H9 (cell line): ENCODE data around the gene NKD2. TPM values are rescaled to one million over a fixed set of nuclear protein-coding genes. Genes with fewer than 3 reads are reported as not detected.

ENCODE experiments used
- DNase-seq: peaks from one replicate; pipeline ENCODE4 v3.0.0-alpha.2; 2017
- H2AFZ ChIP-seq: one replicate; pipeline ENCODE4 v1.6.1; 2013; ENCODE audit warnings: mild to moderate bottlenecking, low read length, control low read depth, moderate library complexity
- H2AK5ac ChIP-seq: 2 replicates; pipeline ENCODE4 v1.6.1; 2013; ENCODE audit warnings: low read length, control low read depth, mixed read lengths; ENCODE audit not compliant: insufficient read length
- H2BK120ac ChIP-seq: one replicate; pipeline ENCODE4 v1.6.1; 2013; ENCODE audit warnings: low read depth, mild to moderate bottlenecking, low read length, control low read depth, inconsistent platforms; ENCODE audit not compliant: poor library complexity, severe bottlenecking
- H2BK12ac ChIP-seq: 2 replicates; pipeline ENCODE4 v1.6.1; 2013; ENCODE audit warnings: low read length, control low read depth, mixed read lengths, low read depth; ENCODE audit not compliant: insufficient read length
- H2BK15ac ChIP-seq: 2 replicates; pipeline ENCODE4 v1.6.1; 2013; ENCODE audit warnings: low read depth, low read length, control low read depth
- H2BK20ac ChIP-seq: one replicate; pipeline ENCODE4 v1.6.1; 2013; ENCODE audit warnings: low read depth, mild to moderate bottlenecking, low read length, control low read depth, inconsistent platforms; ENCODE audit not compliant: poor library complexity, severe bottlenecking
- H2BK5ac ChIP-seq: 2 replicates; pipeline ENCODE4 v1.6.1; 2013; ENCODE audit warnings: low read length, control low read depth, mixed read lengths; ENCODE audit not compliant: insufficient read length
- H3K14ac ChIP-seq: 2 replicates; pipeline ENCODE4 v1.6.1; 2013; ENCODE audit warnings: low read length, control low read depth; ENCODE audit not compliant: insufficient read depth
- H3K18ac ChIP-seq: 2 replicates; pipeline ENCODE4 v1.6.1; 2013; ENCODE audit warnings: low read depth, mild to moderate bottlenecking, mixed read lengths, low read length, control low read depth; ENCODE audit not compliant: insufficient read length
- H3K23ac ChIP-seq: 2 replicates; pipeline ENCODE4 v1.6.1; 2013; ENCODE audit warnings: low read length, control low read depth, mixed read lengths, low read depth; ENCODE audit not compliant: insufficient read length
- H3K23me2 ChIP-seq: 2 replicates; pipeline ENCODE4 v1.6.1; 2013; ENCODE audit warnings: low read depth, mild to moderate bottlenecking, mixed read lengths, low read length, control low read depth; ENCODE audit not compliant: insufficient read length, poor library complexity, severe bottlenecking
- H3K27ac ChIP-seq: 2 replicates; pipeline ENCODE4 v1.5.1; 2013; ENCODE audit warnings: low read length, control low read depth, mixed read lengths, low read depth; ENCODE audit not compliant: insufficient read length
- H3K27me3 ChIP-seq: 2 replicates; pipeline ENCODE4 v1.6.1; 2013; ENCODE audit warnings: low read length, control low read depth, inconsistent platforms; ENCODE audit not compliant: insufficient read depth
- H3K4ac ChIP-seq: 2 replicates; pipeline ENCODE4 v1.6.1; 2013; ENCODE audit warnings: low read depth, mild to moderate bottlenecking, control low read depth, inconsistent platforms, low read length, moderate library complexity
- H3K4me1 ChIP-seq: 2 replicates; pipeline ENCODE4 v1.6.1; 2013; ENCODE audit warnings: low read length, control low read depth, inconsistent platforms; ENCODE audit not compliant: insufficient read depth
- H3K4me2 ChIP-seq: 2 replicates; pipeline ENCODE4 v1.6.1; 2013; ENCODE audit warnings: low read length, control low read depth, mixed read lengths; ENCODE audit not compliant: insufficient read length, insufficient read depth
- H3K56ac ChIP-seq: 2 replicates; pipeline ENCODE4 v1.6.1; 2013; ENCODE audit warnings: low read depth, mild to moderate bottlenecking, mixed read lengths, low read length, control low read depth; ENCODE audit not compliant: insufficient read length
- H3K79me1 ChIP-seq: 2 replicates; pipeline ENCODE4 v1.6.1; 2013; ENCODE audit warnings: low read depth, mild to moderate bottlenecking, moderate library complexity, low read length, control low read depth, inconsistent platforms; ENCODE audit not compliant: insufficient read depth, poor library complexity, severe bottlenecking
- H3K79me2 ChIP-seq: 2 replicates; pipeline ENCODE4 v1.6.1; 2013; ENCODE audit warnings: low read length, control low read depth, inconsistent platforms; ENCODE audit not compliant: insufficient read depth
- H3K9ac ChIP-seq: 2 replicates; pipeline ENCODE4 v1.6.1; 2013; ENCODE audit warnings: low read length, control low read depth, mixed read lengths; ENCODE audit not compliant: insufficient read length; ENCODE audit errors: extremely low read depth
- H3K9me3 ChIP-seq: one replicate; pipeline ENCODE4 v1.6.1; 2013; ENCODE audit warnings: low read depth, low read length, inconsistent platforms; ENCODE audit not compliant: control insufficient read depth
- H3T11ph ChIP-seq: one replicate; pipeline ENCODE4 v1.6.1; 2013; ENCODE audit warnings: mild to moderate bottlenecking, low read length, control low read depth, inconsistent platforms
- H4K20me1 ChIP-seq: one replicate; pipeline ENCODE4 v1.6.1; 2013; ENCODE audit not compliant: control insufficient read depth, insufficient read length, insufficient read depth
- H4K5ac ChIP-seq: 2 replicates; pipeline ENCODE4 v1.6.1; 2013; ENCODE audit warnings: low read depth, mild to moderate bottlenecking, mixed read lengths, low read length, control low read depth; ENCODE audit not compliant: insufficient read length
- H4K8ac ChIP-seq: replicated peaks from 2 replicates; pipeline ENCODE4 v1.6.1; 2013; ENCODE audit warnings: low read length, control low read depth, mixed read lengths, low read depth; ENCODE audit not compliant: insufficient read length
- H4K91ac ChIP-seq: 2 replicates; pipeline ENCODE4 v1.6.1; 2013; ENCODE audit warnings: low read depth, mild to moderate bottlenecking, moderate library complexity, mixed read lengths, low read length, control low read depth; ENCODE audit not compliant: insufficient read length
- H3K27ac Mint-ChIP-seq, 3 experiments: 2 replicates in 2 of 3; 3 replicates in 1 of 3; pipeline ENCODE4 v1.8.0; 2020 to 2021; ENCODE audit warnings: mixed read lengths in 3 of 3, mild to moderate bottlenecking in 1 of 3, moderate library complexity in 1 of 3
- H3K27me3 Mint-ChIP-seq: 2 replicates; pipeline ENCODE4 v1.8.0; 2021; ENCODE audit warnings: low read depth, mild to moderate bottlenecking, moderate library complexity, mixed read lengths
- H3K36me3 Mint-ChIP-seq, 3 experiments: 2 replicates in 2 of 3; 3 replicates in 1 of 3; pipeline ENCODE4 v1.8.0; 2020 to 2021; ENCODE audit warnings: low read depth in 3 of 3, mixed read lengths in 3 of 3; ENCODE audit not compliant: insufficient read depth in 1 of 3
- H3K4me1 Mint-ChIP-seq, 2 experiments: 2 replicates each; pipeline ENCODE4 v1.8.0; 2020; ENCODE audit warnings: mixed read lengths in 2 of 2
- H3K4me3 Mint-ChIP-seq, 2 experiments: 2 replicates in 1 of 2; 3 replicates in 1 of 2; pipeline ENCODE4 v1.8.0; 2020 to 2021; ENCODE audit warnings: mild to moderate bottlenecking in 2 of 2, mixed read lengths in 2 of 2, moderate library complexity in 1 of 2
- H3K9me3 Mint-ChIP-seq, 2 experiments: 2 replicates in 1 of 2; 3 replicates in 1 of 2; pipeline ENCODE4 v1.8.0; 2020; ENCODE audit warnings: mild to moderate bottlenecking in 2 of 2, mixed read lengths in 2 of 2, moderate library complexity in 1 of 2
- WGBS: extraction: QIAGEN DNeasy Blood & Tissue Kit; methylation state at CpG from one replicate; pipeline ENCODE4 v1.1.7; 2013; ENCODE audit warnings: missing lambda C conversion rate, low lambda C conversion rate, mixed read lengths; ENCODE audit not compliant: insufficient read length; ENCODE audit errors: extremely low coverage; 5-methylcytosine and 5-hydroxymethylcytosine counted together
- total RNA-seq: library from RNA; stranded (reverse); gene quantifications from 2 replicates; pipeline ENCODE4 v1.2.1, GENCODE V29; 2021
- TF ChIP-seq, protein P1 (sequence below): fragments of 200-600 bp; sonication (generic); conservative IDR thresholded peaks from 3 replicates; pipeline ENCODE4 v1.8.0; 2021; ENCODE audit warnings: antibody characterized with exemption, mild to moderate bottlenecking

NKD2 gene
- total RNA-seq, 1 experiment from 2014 or later = 7.3 TPM

DNA sequence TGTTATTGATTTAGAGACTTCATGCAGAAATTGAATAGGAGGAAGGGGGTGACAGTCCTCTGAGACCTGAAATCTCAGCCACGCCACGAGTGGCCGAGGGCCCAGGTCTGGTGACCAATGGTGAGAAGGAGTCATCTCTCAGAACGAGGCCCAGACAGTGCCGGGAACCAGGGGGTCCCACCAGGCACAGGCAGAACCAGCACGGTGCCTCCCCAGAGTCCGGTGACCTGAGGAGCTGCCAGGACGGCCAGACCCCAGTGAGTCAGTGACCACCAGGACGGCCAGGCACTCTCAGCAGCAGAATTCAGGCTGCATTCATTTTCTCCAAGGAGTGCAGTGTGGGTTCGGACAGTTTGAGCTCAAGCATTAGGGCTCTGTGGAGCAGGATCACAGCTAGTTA, 43.8 kb upstream of the NKD2 start:
- Histone ChIP-seq H3K4me2 (no peak overlapping the region), H2AK5ac (no peak overlapping the region), H2BK15ac (no peak overlapping the region), H3K23ac (no peak overlapping the region), H3K79me1 (no peaks in the 10 kb centered on the region), H3K9me3 (no peaks in the 10 kb centered on the region), H2AFZ (no peak overlapping the region), H3K9ac (no peak overlapping the region), H3K4me1 (no peaks in the 10 kb centered on the region), H4K5ac (no peak overlapping the region), H3K79me2 (no peaks in the 10 kb centered on the region), H4K91ac (no peak overlapping the region), H4K8ac (no peak overlapping the region), H3K27ac (no peak overlapping the region), H2BK12ac (no peak overlapping the region), H3K18ac (no peak overlapping the region), H2BK20ac (no peak overlapping the region), H2BK5ac (no peak overlapping the region), H2BK120ac (no peak overlapping the region), H3K56ac (no peak overlapping the region), H3T11ph (no peak overlapping the region), H4K20me1 (no peaks in the 10 kb centered on the region), H3K4ac (no peak overlapping the region), H3K27me3 (no peaks in the 10 kb centered on the region), H3K23me2 (no peaks in the 10 kb centered on the region), H3K14ac (no peak overlapping the region)
- H3K4me1 Mint-ChIP-seq = no peaks in the 10 kb centered on the region
- H3K36me3 Mint-ChIP-seq = no peaks in the 10 kb centered on the region; a peak in 1 of 7 replicates
- H3K9me3 Mint-ChIP-seq = no peaks in the 10 kb centered on the region
- WGBS = no CpG with 5 or more reads among the region's 10 CpGs
- TF ChIP-seq, protein P1, sequence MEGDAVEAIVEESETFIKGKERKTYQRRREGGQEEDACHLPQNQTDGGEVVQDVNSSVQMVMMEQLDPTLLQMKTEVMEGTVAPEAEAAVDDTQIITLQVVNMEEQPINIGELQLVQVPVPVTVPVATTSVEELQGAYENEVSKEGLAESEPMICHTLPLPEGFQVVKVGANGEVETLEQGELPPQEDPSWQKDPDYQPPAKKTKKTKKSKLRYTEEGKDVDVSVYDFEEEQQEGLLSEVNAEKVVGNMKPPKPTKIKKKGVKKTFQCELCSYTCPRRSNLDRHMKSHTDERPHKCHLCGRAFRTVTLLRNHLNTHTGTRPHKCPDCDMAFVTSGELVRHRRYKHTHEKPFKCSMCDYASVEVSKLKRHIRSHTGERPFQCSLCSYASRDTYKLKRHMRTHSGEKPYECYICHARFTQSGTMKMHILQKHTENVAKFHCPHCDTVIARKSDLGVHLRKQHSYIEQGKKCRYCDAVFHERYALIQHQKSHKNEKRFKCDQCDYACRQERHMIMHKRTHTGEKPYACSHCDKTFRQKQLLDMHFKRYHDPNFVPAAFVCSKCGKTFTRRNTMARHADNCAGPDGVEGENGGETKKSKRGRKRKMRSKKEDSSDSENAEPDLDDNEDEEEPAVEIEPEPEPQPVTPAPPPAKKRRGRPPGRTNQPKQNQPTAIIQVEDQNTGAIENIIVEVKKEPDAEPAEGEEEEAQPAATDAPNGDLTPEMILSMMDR = no peak
- H3K27ac Mint-ChIP-seq = 0 out of 7 replicates have a peak overlapping the region, but pooled peaks of 1 of the 3 experiments have one; percentile 27
- no peak overlapping the region for H3K4me3 Mint-ChIP-seq
- peaks cover 24% of the 10 kb centered on the region for H3K27me3 Mint-ChIP-seq
- no peak for DNase-seq
